H1 (cell line): ENCODE data around the gene RNF39. TPM values are rescaled to one million over a fixed set of nuclear protein-coding genes. Genes with fewer than 3 reads are reported as not detected.

ENCODE experiments used
- CEBPB ChIP-seq: IDR thresholded peaks from 2 replicates; pipeline ENCODE4 v1.6.1; 2012; ENCODE audit warnings: low read depth, low read length
- SP1 ChIP-seq: IDR thresholded peaks from 2 replicates; pipeline ENCODE4 v1.6.1; 2011; ENCODE audit warnings: low read depth, low read length
- TCF12 ChIP-seq: IDR thresholded peaks from 2 replicates; pipeline ENCODE4 v1.6.1; 2011; ENCODE audit warnings: low read depth, mild to moderate bottlenecking, low read length
- ZNF274 ChIP-seq: IDR thresholded peaks from 2 replicates; pipeline ENCODE4 v1.7.0; 2012; ENCODE audit warnings: low read length, borderline replicate concordance; ENCODE audit errors: extremely low read depth
- polyA plus RNA-seq, 7 experiments: library from polyadenylated mRNA; depleted of rRNA in 3 of 7; stranded (reverse) in 5 of 7; unstranded in 2 of 7; fragments of >200 nt in 5 of 7; fragments of 200-250 nt in 2 of 7; gene quantifications; 1 replicate in 5 of 7; 2 replicates in 1 of 7; 4 replicates in 1 of 7; pipeline versions ENCODE4 v1.2.1 to v1.2.3, GENCODE V29; 2011 to 2013; ENCODE audit warnings: missing spikeins in 2 of 7, mixed read lengths in 2 of 7
- total RNA-seq: library from RNA; stranded (reverse); fragmentation: NEBNext Ultra II Directional; extraction: Animal tissue kit (Norgen Biotek cat#: 25700); gene quantifications from 2 replicates; pipeline ENCODE4 v1.2.1, GENCODE V29; 2021

RNF39 gene
- total and polyA plus RNA-seq, 2 of the 8 experiments (the other 6 are each of a cell fraction or from before 2014, with no cell fraction given), result 1.4 to 2.3 TPM

GRCh38 chr6:30122515-30122914, 46.9 kb upstream of the RNF39 start (continued):
- TF ChIP-seq SP1, result no peak
- no peak for TF ChIP-seq TCF12
- TF ChIP-seq ZNF274, result no peak
- TF ChIP-seq CEBPB, result no peak
- TF ChIP-seq, all 59 proteins: peak for 0
